GM21367 (cell line): ENCODE data around the gene SPATA13.

Experiments
- ATAC-seq: cut with Tn5 transposase; IDR thresholded peaks from one replicate; pipeline ENCODE4 v1.9.1; 2021; ENCODE audit not compliant: unreplicated experiment

Gene SPATA13

GRCh38 chr13:24166561-24166960, 6.0 kb downstream of the SPATA13 start:
- ATAC-seq = no peak

- ATAC-seq = no peak
Observed at GRCh38 chr13:24167666-24168391, 7.3 kb downstream of the SPATA13 start.

DNA sequence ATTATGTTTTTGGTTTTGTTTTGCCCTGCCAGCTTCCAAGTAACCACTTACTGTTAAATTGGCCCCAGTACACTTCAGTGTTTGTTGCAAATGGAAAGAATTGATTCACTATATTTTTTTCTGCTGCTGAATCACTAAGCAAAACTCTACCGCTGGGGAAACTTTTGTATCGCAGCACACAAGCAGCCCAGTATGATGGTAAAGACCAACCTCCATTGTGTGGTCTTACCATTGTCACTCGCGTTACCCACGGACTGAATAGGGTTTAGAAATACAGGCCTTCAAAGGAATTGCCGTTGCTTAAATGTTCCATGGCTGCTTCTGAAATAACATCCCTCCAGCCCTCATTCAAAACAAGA, 7.9 kb downstream of the SPATA13 start:
- ATAC-seq = no peak

DNA sequence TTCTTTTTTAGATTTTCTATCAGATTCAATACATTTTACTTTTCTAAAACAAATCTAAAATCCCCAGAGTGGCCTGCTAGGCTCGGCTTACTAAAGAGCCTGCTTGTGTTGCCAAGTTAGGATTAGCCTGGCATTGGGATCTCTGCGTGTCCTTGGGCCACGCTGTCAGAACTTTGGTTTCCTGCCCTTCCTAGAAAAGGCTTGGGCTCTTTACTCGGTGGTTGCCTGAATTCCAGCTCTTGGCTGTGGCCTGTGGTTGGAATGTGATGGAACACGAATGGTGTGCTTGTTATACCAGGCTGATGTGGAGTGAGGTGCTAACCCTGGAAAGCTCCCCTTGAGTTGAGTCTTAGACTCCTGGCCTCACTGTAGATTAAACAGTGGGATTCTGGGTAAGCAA, 8.5 kb downstream of the SPATA13 start:
- ATAC-seq = no peak

DNA sequence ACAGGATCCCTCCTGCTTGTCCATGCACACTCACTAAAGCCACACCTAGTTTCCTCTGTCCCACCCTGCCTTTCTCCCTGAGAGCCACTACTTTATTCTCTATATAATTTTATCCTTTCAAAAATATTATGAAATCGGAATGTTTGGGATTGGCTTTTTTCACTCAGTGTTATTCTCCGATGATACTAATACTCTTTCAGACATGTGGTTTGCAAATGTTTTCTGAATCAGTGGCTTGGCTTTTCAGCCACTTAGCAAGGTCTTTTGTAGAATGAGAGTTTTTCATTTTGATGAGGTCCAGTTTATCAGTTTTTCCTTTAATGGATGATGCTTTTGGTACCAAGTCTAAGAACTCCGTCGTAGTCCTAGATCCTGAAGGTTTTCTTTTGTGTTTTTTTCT, 11.6 kb downstream of the SPATA13 start:
- no peak for ATAC-seq

- ATAC-seq = no peak
Observed at GRCh38 chr13:24173795-24174194, 13.3 kb downstream of the SPATA13 start.

DNA sequence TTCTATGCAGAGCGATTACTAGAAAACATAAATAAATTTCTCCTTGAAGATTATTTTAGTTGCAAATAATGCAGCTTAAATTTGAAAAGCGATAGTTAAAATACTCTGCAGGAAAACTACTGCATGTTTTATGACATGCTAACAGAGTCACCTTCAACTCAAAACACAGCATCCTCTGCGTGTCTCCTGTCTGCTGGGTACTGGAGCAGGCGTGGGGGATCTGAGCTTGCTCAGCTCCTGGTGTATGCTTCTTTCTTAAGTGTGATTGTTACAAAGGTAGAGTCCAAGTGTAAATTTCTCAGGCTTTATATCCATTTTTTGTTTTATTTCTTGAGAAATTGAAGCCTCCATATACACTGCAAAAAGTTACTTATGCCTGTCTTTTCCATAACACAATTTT, 15.3 kb downstream of the SPATA13 start:
- ATAC-seq = no peak

- no peak for ATAC-seq
Observed at GRCh38 chr13:24176351-24177101, 16.0 kb downstream of the SPATA13 start.

DNA sequence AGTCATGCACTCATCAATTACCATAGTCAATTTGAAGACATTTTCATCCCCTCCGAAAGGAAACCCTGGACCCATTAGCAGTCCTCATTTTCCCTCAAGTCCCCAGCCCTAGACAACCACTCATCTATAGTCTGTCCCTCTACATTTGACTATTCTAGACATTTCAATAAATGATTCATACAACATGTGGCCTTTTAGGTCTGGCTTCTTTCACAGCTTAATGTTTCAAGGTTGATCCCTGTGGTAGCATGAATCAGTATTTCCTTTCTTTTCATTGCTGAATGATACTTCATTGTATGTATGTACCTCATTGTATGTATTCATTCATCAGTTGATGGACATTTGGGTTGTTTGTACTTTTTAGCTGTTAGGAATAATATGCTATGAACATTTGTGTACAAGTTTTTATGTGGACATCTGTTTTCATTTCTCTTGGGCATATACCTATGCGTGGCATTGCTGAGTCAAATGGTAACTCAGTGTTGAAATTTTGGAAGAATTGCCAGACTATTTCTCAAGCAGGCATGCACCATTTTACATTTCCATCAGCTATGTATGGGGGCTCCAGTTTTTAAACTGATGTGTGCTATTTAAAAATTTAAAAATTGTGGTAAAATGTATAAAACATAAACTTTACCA, 18.4 kb downstream of the SPATA13 start:
- ATAC-seq = no peak

DNA sequence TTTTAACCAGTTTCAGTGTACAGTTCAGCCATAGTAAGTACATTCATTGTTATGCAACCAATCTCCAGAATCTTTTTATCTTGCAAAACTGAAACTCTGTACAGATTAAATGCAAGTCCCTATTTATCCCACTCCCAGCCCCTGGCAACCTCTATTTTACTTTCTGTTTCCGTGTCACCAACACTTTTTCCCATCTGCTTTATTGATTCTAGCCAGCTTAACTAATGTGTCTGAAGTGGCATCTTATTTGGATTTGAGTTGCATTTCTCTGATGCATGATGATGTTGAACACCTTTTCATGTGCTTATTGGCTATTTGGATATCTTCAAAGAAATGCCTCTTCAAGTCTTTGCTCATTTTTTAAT, 18.9 kb downstream of the SPATA13 start:
- no peak for ATAC-seq

DNA sequence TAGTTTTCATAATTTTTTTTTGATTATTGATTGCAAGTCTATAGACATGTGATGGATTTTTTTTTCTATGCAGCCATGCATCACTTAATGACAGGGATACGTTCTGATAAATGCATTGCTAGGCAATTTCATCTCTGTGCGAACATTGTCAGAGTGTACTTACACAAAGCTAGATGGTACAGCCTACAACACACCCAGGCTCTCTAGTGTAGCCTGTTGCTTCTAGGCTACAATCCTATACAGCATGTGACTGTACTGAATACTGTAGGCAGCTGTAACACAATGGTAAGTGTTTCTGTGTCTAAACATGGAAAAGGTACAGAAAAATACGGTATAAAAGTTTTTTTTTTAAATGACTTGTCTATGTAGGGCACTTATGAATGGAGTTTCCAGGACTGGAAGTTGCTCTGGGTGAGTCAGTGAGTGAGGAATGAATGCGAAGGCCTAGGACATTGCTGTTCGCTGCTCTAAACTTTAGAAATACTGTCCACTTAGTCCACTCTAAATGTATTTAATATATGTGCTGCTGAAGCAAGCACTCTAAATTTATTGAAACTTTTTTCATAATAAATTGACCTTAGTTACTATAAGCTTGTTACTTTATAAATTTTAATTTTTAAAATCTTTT, 20.3 kb downstream of the SPATA13 start:
- ATAC-seq = no peak

- ATAC-seq = no peak
Observed at GRCh38 chr13:24181991-24182702, 21.6 kb downstream of the SPATA13 start.

DNA sequence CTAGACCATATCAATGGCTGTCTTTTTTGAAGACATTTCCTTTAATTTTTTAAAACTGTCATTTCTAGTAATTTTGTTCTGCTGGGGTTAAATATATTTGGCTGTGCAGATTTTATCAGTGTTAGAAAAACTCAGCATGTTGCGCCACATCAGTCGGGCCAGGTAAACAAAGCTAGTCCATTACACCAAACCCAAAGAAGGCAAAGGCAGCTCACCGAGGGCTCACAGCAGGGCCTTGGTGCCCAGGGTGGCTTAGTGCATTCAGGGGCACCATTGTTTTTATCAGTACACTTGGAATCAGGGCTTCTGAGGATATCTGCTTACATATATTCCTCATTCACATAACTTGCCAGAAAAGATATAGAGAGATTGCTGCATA, 22.2 kb downstream of the SPATA13 start:
- no peak for ATAC-seq

- no peak for ATAC-seq
Observed at GRCh38 chr13:24183741-24184182, 23.2 kb downstream of the SPATA13 start.

GRCh38 chr13:24184265-24184841, 23.8 kb downstream of the SPATA13 start:
- ATAC-seq = no peak

DNA sequence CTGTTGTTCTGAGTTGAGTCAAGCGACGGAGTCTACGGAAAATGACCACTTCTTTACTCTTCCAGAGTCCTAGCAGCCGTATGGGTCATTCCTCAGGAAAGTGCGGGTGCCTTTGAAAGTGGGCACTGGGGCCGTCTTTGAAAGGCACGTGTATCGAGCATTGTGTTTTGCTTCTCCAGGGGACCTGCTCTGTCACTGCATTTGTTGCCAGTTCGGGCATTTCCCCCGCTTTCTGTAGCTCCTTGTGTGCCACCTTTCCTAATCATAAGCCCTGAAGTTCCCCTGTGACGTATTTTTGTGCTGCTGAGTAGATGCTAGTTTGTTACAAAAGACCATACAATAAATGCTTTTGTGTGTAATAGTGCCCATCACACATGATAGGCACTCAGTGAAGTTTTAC, 24.4 kb downstream of the SPATA13 start:
- no peak for ATAC-seq

DNA sequence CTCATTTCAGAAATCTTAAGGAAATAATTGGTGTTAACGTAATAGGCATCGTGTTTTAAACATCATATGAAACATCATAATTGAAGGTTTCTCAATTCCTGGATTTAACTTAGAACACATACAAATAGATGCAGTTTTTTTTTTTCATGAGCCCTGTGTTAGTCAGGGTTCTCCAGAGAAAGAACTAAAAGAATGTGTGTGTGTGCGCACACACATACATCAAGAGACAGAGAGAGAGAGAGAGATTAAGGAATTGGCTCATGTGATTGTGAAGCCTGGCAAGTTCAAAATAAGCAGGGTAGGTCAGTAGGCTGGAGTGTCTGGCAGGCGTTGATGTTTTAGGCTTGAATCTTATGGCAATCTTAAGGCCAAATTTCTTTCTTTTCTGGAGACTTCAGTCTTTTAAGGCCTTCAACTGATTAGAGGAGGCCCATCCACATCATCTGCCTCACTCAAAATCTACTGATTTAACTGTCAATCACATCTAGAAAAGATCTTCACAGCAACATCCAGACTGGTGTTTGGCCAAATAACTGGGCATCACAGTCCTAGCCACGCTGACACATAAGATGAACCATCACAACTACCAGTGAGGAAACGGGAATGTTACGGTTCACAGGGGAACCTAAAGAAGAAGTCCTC, 25.2 kb downstream of the SPATA13 start:
- no peak for ATAC-seq

DNA sequence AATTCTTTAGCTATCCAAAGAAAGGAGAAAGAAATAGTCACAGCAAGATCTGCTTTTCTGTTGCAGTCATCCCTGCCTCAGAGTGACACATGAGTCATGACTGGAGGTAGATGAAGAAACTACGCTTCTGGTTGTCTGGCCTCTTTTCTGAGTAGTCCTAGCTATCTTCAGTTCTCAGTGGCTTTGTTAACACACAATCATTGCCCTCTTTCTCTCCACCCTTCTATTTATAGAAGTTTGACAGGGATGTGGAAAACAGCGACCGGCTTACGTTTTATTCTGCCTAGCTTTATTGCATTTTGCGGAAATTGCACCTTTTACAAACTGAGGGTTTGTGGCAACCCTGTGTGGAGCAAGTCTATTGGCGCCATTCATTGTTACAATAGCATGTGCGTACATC, 26.7 kb downstream of the SPATA13 start:
- no peak for ATAC-seq

DNA sequence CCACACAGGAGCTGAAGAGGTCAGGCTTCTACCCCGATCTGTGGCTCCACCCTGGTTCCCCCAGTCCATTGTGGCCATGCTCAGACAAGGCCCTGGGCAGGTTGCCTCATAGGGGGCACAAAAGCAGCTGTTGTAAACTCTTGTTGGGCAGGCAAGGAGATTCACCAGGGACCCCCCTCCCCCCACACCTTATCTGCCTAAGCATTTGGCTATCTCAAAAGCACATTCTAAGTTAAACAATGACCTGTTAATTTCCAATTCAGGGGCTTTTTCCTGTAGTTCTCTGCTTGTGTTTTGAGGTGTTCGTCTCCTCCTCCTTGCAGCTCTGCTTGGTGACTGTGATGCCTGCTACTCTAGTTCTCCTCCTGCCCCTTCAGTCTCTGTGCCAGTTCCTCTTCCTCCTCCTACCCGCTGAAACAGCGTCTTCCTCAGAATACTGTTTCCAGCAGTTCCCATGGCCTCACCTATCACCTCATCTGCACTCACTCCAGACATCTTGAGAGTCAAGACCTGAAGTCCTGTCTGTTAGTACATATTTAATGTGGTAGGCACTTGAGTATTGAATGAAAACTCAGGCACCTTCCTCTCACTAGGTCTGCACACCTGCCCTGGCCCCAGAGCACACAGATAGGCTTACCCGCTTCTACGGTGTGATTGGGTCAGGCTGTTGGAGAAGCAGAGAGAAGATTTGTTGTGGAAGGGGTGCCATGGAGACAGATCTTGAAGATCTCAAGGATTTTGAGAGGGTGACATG, 31.7 kb downstream of the SPATA13 start:
- ATAC-seq = no peak

DNA sequence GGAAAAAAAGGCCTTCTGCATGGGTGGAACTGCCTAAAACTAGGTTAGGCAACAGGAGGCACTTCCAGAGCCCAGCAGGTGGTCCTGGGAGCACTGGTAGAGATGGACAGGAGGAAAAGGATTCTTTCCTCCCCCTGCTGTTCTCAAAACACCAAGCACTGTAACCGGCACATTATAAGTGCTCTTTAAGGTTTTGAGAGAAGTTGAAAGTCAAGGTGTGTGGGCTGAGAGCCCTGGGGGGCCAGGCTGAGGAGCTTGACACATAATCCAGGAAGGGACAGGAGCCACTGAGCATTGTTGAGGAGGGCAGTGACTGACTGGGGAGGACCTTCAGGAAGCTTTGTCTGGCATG, 32.3 kb downstream of the SPATA13 start:
- no peak for ATAC-seq
